K562 (cell line): ENCODE measurements around the gene LYSMD1. TPM values are rescaled to one million over a fixed set of nuclear protein-coding genes. Genes with fewer than 3 reads are reported as not detected.

Experiments used
- BHLHE40 ChIP-seq: IDR thresholded peaks from 2 replicates; pipeline ENCODE4 v1.6.1; 2011; ENCODE audit warnings: low read length, improper control_type of control experiment
- CEBPB ChIP-seq: fragments of 450-650 bp; IDR thresholded peaks from 2 replicates; pipeline ENCODE4 v1.6.1; 2016; ENCODE audit warnings: missing genetic modification characterization, missing compliant biosample characterization
- EHMT2 ChIP-seq: fragments of 450-650 bp; IDR thresholded peaks from 2 replicates; pipeline ENCODE4 v1.6.1; 2018; ENCODE audit warnings: antibody characterized with exemption
- EP300 ChIP-seq: IDR thresholded peaks from 2 replicates; pipeline ENCODE4 v1.6.1; 2012; ENCODE audit warnings: low read length, improper control_type of control experiment
- EP400 ChIP-seq: fragments of 450-650 bp; IDR thresholded peaks from 2 replicates; pipeline ENCODE4 v1.6.1; 2017; ENCODE audit warnings: antibody characterized with exemption, mild to moderate bottlenecking, moderate library complexity
- ESRRA ChIP-seq: fragments of 450-650 bp; IDR thresholded peaks from 2 replicates; pipeline ENCODE4 v1.6.1; 2014; ENCODE audit warnings: low read depth, mild to moderate bottlenecking, moderate library complexity, borderline replicate concordance
- ETS1 ChIP-seq: conservative IDR thresholded peaks from 2 replicates; pipeline ENCODE4 v1.6.1; 2011; ENCODE audit warnings: low read depth, mild to moderate bottlenecking, low read length; ENCODE audit not compliant: control insufficient read depth
- KDM2B ChIP-seq: fragments of 250-450 bp; sonication (Bioruptor Pico); IDR thresholded peaks from 2 replicates; pipeline ENCODE4 v1.8.0; 2021; ENCODE audit warnings: mild to moderate bottlenecking, moderate library complexity
- KLF6 ChIP-seq: fragments of 250-450 bp; sonication (Bioruptor Pico); IDR thresholded peaks from 2 replicates; pipeline ENCODE4 v1.4.0; 2020; ENCODE audit warnings: mild to moderate bottlenecking, moderate library complexity, borderline replicate concordance
- MLX ChIP-seq, 2 experiments: fragments of 450-650 bp in 1 of 2; sonication (generic) in 1 of 2; formaldehyde crosslinking; conservative IDR thresholded peaks; 2 replicates each; pipeline versions ENCODE4 v1.4.0 to v1.8.1; 2020 to 2022; ENCODE audit warnings: mild to moderate bottlenecking in 1 of 2, missing genetic modification reagents in 1 of 2
- MTA3 ChIP-seq: fragments of 450-650 bp; formaldehyde crosslinking; IDR thresholded peaks from 2 replicates; pipeline ENCODE4 v1.6.1; 2017; ENCODE audit warnings: mild to moderate bottlenecking, borderline replicate concordance
- NR4A1 ChIP-seq, 2 experiments: fragments of 250-450 bp in 1 of 2; fragments of 450-650 bp in 1 of 2; sonication (Bioruptor Pico) in 1 of 2; IDR thresholded peaks; 2 replicates each; pipeline versions ENCODE4 v1.4.0 to v1.6.1; 2016 to 2020; ENCODE audit warnings: mild to moderate bottlenecking in 2 of 2, missing compliant biosample characterization in 1 of 2, missing genetic modification characterization in 1 of 2, moderate library complexity in 1 of 2
- NRF1 ChIP-seq, 2 experiments: fragments of 450-650 bp; IDR thresholded peaks in 1 of 2; conservative IDR thresholded peaks in 1 of 2; 2 replicates each; pipeline ENCODE4 v1.6.1; 2014; ENCODE audit warnings: mild to moderate bottlenecking in 2 of 2
- RBM15 ChIP-seq: fragments of 200-400 bp; formaldehyde crosslinking; IDR thresholded peaks from 2 replicates; pipeline ENCODE4 v1.6.1; 2018; ENCODE audit warnings: mild to moderate bottlenecking, low read length, moderate library complexity; ENCODE audit not compliant: insufficient read depth
- SMAD4 ChIP-seq: fragments of 250-450 bp; sonication (Bioruptor Pico); conservative IDR thresholded peaks from 2 replicates; pipeline ENCODE4 v1.8.0; 2021; ENCODE audit warnings: inconsistent platforms, mild to moderate bottlenecking, moderate library complexity
- TARDBP ChIP-seq: fragments of 450-650 bp; IDR thresholded peaks from 2 replicates; pipeline ENCODE4 v1.6.1; 2016
- USF2 ChIP-seq: sonication (generic); formaldehyde crosslinking; IDR thresholded peaks from 2 replicates; pipeline ENCODE4 v1.5.0; 2020; ENCODE audit warnings: missing genetic modification reagents
- ZC3H4 ChIP-seq: sonication (generic); formaldehyde crosslinking; IDR thresholded peaks from 2 replicates; pipeline ENCODE4 v1.9.0; 2021; ENCODE audit warnings: missing genetic modification reagents, borderline replicate concordance
- ZKSCAN3 ChIP-seq: fragments of 250-450 bp; sonication (Bioruptor Pico); IDR thresholded peaks from 2 replicates; pipeline ENCODE4 v1.4.0; 2020
- ZNF395 ChIP-seq: fragments of 200-800 bp; sonication (Bioruptor generic); IDR thresholded peaks from 2 replicates; pipeline ENCODE4 v1.6.1; 2017; ENCODE audit warnings: missing genetic modification characterization, missing compliant biosample characterization
- ZNF740 ChIP-seq, 3 experiments: fragments of 200-800 bp in 1 of 3; sonication (Bioruptor generic) in 1 of 3; sonication (generic) in 1 of 3; formaldehyde crosslinking in 1 of 3; IDR thresholded peaks; 2 replicates each; pipeline versions ENCODE4 v1.6.1 to v1.8.0; 2016 to 2022; ENCODE audit warnings: mild to moderate bottlenecking in 2 of 3, missing compliant biosample characterization in 2 of 3, missing genetic modification characterization in 2 of 3, missing genetic modification reagents in 1 of 3
- ZNF79 ChIP-seq: fragments of 250-450 bp; sonication (Bioruptor Pico); IDR thresholded peaks from 2 replicates; pipeline ENCODE4 v1.4.0; 2020; ENCODE audit warnings: low read depth, mild to moderate bottlenecking, moderate library complexity
- polyA plus RNA-seq, 8 experiments: library from polyadenylated mRNA; depleted of rRNA in 4 of 8; stranded (reverse) in 5 of 8; unstranded in 3 of 8; fragments of >200 nt; fragmentation: Nextera tagmentation in 2 of 8; fragmentation: Illumina TruSeq in 1 of 8; extraction: Ambion mirVana in 2 of 8; extraction: Trizol in 1 of 8; gene quantifications; 2 replicates each; pipeline versions ENCODE4 v1.2.1 to v1.2.3, GENCODE V29; 2011 to 2014; ENCODE audit warnings: inconsistent platforms in 1 of 8, missing spikeins in 1 of 8
- total RNA-seq, 7 experiments: library from RNA; depleted of rRNA in 6 of 7; stranded (reverse); fragments of >200 nt in 6 of 7; fragmentation: Illumina TruSeq in 2 of 7; extraction: Trizol in 2 of 7; gene quantifications; 2 replicates each; pipeline versions ENCODE4 v1.2.1 to v1.2.3, GENCODE V29; 2011 to 2021; ENCODE audit warnings: low replicate concordance in 1 of 7

The LYSMD1 gene
- total and polyA plus RNA-seq, 9 of the 15 experiments (the other 6 are each of a cell fraction or from before 2014, with no cell fraction given): 2.2 to 9.4 (median 6.0) TPM

- no peak for TF ChIP-seq KLF6 (CRISPR knock-in tag)
- TF ChIP-seq USF2: peak; percentile 99
- no peak for TF ChIP-seq EP300
- TF ChIP-seq NR4A1 (CRISPR knock-in tag; IDR thresholded peaks at IDR 0.05): no peak
- TF ChIP-seq NR4A1 (tag; IDR thresholded peaks at IDR 0.05): no peak
- no peak for TF ChIP-seq SMAD4 (CRISPR knock-in tag)
- TF ChIP-seq MTA3: peak; percentile 91
- no peak for TF ChIP-seq MLX (CRISPR knock-in tag; conservative IDR thresholded peaks at IDR 0.05)
- peak; percentile 80; the same call in 1 of the 2 replicates for TF ChIP-seq TARDBP
- 0 out of 2 replicates have a peak, but pooled peaks have one; percentile 48 for TF ChIP-seq ZNF740 (CRISPR knock-in tag; IDR thresholded peaks at IDR 0.05)
- TF ChIP-seq ZNF740 (tag; IDR thresholded peaks at IDR 0.05): peak in 1 of 2 experiments; percentile 69; a peak in 2 of 4 replicates
- no peak; the same call in 1 of the 2 replicates for TF ChIP-seq ESRRA
- no peak for TF ChIP-seq ZKSCAN3 (CRISPR knock-in tag)
- peak; percentile 53; the same call in 1 of the 2 replicates for TF ChIP-seq EP400
- no peak for TF ChIP-seq KDM2B
- TF ChIP-seq CEBPB (tag): no peak
- TF ChIP-seq ZNF395: no peak
- peak; percentile 85 for TF ChIP-seq BHLHE40
- no peak for TF ChIP-seq ZNF79 (CRISPR knock-in tag)
- peak; percentile 99 for TF ChIP-seq NRF1 (conservative IDR thresholded peaks at IDR 0.05 in 1 of 2, IDR thresholded peaks at IDR 0.05 in 1 of 2)
- TF ChIP-seq ZC3H4: no peak
- no peak for TF ChIP-seq RBM15
- TF ChIP-seq ETS1: no peak
- no peak for TF ChIP-seq EHMT2
Observed at GRCh38 chr1:151198254-151199127, 32.8 kb upstream of the LYSMD1 start, which contains the start of gene PIP5K1A (continued).
